H4 (cell line): Measurements from ENCODE around the gene SPC25. TPM values are rescaled to one million over a fixed set of nuclear protein-coding genes. Genes with fewer than 3 reads are reported as not detected.

Experiments used
- DNase-seq: peaks from one replicate; pipeline ENCODE4 v3.0.0-alpha.2; 2015; ENCODE audit warnings: low spot score
- total RNA-seq: library from RNA; depleted of rRNA; stranded (reverse); fragments of >200 nt; shearing (Covaris generic); gene quantifications from 2 replicates; pipeline ENCODE4 v1.2.3, GENCODE V29; 2014; rRNA removed

Gene SPC25
- total RNA-seq, 1 experiment from 2014 or later = 31.9 TPM

DNA sequence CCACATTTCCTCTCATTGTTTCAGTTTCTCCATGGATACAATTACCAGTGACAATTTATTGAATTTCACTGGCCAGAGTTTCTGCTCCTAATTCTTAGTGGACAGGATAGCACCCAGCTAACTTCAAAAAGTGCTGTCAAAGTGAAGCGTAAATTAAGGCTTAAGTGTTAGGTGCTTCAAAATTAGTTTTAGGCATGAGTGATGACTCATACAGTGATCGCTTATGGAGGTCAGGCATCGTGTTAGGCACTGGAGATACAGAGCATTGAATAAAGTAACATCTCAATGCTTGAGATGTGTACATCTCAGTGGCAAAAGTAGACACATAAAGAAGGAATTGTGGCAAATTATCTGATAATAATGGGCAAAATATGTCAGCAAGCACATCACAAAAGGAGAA, 47.0 kb downstream of the SPC25 start:
- no peak for DNase-seq

DNA sequence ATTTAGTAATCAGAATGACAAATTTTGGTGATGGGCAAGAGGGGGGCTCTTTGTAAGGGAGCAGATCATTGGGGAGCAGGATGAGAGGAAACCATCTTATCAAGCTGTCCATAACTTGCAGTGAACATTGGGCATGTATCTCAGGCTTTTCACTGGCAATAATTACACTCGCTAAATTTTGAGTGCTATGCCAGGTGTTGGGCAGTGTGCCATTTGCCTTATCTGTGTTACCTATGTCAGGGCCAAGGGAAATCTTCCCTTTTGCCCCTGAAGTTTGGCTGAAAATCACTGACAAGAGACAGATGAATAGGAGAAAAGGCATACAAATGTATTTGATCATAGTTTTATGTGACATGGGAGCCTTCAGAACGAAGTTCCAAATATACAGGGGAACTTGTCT, 48.8 kb downstream of the SPC25 start:
- no peak for DNase-seq

DNA sequence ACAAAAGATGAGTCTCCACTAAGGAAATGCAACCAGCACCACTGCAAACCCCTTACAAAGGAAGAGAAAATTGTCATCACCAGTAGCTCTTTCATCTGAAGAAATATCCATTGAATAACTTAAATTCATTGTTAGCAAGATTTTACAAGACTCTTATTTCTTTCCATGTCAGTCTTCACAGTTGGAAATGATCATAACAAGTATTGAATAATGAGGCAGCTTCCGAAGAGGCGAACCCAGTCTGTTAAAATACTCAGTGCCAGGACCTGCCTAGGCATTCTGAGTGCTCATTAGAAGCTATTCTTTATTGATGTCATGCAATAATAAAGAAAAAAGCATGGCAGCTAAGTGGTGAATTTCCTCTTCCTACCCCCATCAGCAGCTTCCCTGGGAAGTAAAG, 54.3 kb downstream of the SPC25 start:
- DNase-seq = no peak

DNA sequence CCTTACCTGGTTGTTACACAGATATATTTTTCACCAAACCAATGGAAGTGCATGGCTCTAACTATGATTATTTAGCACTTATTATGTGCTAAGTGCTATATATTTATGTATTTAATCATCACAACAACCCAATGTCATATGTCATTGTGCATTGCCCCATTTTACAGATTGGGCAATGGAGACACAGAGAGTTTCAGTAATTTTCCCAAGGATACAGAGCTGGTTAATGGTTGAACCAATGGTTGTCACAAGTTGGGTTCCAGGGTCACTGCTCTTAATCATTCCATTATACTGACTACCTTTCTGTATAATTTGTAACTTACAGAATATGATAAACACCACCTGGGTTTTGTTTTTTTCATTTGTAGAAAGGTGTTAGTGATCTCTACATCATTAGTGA, 58.6 kb downstream of the SPC25 start:
- no peak for DNase-seq

DNA sequence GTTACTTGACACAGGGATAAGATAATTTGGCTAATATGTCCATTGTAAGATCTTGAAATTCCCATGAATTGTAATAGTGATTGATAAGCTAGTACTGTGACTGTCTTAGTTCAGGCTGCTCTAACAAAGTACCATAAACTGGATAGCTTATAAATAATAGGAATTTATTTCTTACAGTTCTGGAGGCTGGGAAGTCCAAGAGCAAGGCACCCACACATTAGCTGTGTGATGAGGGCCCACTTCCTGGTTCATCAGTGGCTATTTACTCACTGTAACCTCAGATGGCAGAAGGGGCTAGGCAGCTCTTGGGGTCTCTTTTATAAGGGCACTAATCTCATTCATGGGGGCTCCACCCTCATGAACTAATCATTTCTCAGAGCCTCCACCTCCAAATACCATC, 59.3 kb downstream of the SPC25 start:
- no peak for DNase-seq

DNA sequence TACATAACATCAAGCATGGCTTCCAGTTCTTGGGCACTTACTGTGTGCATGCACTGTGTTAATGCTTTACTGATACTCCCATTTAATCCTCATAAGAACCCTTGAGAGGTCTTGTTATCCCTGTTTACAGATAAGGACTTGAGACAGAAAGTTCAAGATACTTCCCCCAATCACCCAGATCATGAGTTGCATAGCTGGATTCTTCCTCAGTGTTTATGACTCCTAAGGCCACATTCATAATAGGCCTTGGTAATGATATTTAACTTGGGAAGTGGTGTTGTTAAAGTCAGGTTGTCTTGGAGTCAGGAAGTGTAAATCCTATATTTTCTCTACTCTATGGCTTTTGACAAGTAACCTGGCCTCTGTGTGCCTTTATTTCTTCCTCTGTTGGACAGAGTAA, 65.1 kb downstream of the SPC25 start:
- no peak for DNase-seq

DNA sequence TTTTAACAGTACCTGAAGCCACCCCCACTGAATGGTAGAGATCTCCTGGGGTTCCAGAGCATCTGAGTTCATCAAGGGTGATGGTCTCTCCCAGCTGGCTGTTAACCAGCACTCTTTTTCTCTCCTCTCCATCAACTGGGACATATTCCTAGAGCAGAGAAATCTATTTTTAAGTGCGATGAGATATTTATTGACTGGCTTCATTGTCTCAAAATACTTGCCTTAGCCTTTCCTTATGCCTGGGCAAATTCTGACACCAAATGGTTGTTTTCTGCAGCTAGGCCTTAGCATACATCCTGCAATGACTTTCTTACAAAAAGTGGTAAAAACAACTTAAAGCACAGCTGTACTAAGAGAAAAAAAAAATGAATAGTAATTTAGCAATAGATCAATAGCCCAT, 68.2 kb downstream of the SPC25 start:
- no peak for DNase-seq

DNA sequence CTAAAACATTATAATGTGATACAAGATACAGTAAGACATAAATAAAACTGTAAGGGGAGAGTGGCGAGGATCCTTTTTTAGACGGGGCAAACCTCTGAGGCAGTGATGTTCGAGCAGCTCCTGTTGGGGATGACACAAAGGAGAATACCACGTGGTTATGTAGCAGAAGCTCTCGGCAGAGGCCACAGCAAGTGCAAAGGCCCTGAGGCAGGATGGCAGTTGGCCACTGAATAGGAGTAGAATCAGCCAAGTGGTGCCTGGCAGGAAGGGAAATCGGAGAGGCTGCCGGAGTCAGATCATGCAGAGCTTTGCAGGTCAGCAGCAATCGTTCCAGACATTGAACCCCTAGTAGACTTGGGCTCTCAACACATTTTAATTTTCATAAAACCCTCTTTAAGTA, 68.7 kb downstream of the SPC25 start:
- no peak for DNase-seq

Other genes starting within 250 kb of the SPC25 start
- gene NOSTRIN, start 87.8 kb downstream of the SPC25 start, total RNA-seq = 0.25 TPM in 1 of 2 replicates, not detected in the other
- not detected in 2 replicates for gene G6PC2, start 10.9 kb upstream of the SPC25 start, total RNA-seq
- gene ABCB11, start 140.9 kb upstream of the SPC25 start, total RNA-seq = not detected in 2 replicates
- 0.12 and 0.45 TPM in 2 replicates for gene DHRS9, start 179.1 kb upstream of the SPC25 start, total RNA-seq